Mammary epithelial cell (primary cell): ENCODE results near the gene GABRR3.

Source experiments
- EZH2 ChIP-seq: IDR thresholded peaks from 2 replicates; pipeline ENCODE4 v1.6.1; 2012; ENCODE audit warnings: low read length, inconsistent platforms, borderline replicate concordance
- TF ChIP-seq, protein P1 (sequence below), 2 donors: IDR thresholded peaks in 1 of 2; conservative IDR thresholded peaks in 1 of 2; 2 replicates each; pipeline ENCODE4 v1.5.1; 2011 to 2012; ENCODE audit warnings: inconsistent platforms in 2 of 2, low read length in 2 of 2, mild to moderate bottlenecking in 2 of 2, control low read depth in 1 of 2, low read depth in 1 of 2; ENCODE audit not compliant: insufficient read depth in 1 of 2; ENCODE audit errors: extremely low read depth in 1 of 2

- TF ChIP-seq, protein P1, sequence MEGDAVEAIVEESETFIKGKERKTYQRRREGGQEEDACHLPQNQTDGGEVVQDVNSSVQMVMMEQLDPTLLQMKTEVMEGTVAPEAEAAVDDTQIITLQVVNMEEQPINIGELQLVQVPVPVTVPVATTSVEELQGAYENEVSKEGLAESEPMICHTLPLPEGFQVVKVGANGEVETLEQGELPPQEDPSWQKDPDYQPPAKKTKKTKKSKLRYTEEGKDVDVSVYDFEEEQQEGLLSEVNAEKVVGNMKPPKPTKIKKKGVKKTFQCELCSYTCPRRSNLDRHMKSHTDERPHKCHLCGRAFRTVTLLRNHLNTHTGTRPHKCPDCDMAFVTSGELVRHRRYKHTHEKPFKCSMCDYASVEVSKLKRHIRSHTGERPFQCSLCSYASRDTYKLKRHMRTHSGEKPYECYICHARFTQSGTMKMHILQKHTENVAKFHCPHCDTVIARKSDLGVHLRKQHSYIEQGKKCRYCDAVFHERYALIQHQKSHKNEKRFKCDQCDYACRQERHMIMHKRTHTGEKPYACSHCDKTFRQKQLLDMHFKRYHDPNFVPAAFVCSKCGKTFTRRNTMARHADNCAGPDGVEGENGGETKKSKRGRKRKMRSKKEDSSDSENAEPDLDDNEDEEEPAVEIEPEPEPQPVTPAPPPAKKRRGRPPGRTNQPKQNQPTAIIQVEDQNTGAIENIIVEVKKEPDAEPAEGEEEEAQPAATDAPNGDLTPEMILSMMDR (conservative IDR thresholded peaks at IDR 0.05 in 1 of 2, IDR thresholded peaks at IDR 0.05 in 1 of 2; ENCODE audit: extremely low read depth in 1 of 2, insufficient read depth in 1 of 2, low read depth in 1 of 2, low read length in 2 of 2) = no peak
- TF ChIP-seq EZH2 = no peak
These were observed 2.2 kb downstream of the GABRR3 start for GRCh38 chr3:98032904-98033303.
